ENCODE data around the gene SETD5. TPM values are rescaled to one million over a fixed set of nuclear protein-coding genes. Genes with fewer than 3 reads are reported as not detected.

SETD5 gene, protein sequence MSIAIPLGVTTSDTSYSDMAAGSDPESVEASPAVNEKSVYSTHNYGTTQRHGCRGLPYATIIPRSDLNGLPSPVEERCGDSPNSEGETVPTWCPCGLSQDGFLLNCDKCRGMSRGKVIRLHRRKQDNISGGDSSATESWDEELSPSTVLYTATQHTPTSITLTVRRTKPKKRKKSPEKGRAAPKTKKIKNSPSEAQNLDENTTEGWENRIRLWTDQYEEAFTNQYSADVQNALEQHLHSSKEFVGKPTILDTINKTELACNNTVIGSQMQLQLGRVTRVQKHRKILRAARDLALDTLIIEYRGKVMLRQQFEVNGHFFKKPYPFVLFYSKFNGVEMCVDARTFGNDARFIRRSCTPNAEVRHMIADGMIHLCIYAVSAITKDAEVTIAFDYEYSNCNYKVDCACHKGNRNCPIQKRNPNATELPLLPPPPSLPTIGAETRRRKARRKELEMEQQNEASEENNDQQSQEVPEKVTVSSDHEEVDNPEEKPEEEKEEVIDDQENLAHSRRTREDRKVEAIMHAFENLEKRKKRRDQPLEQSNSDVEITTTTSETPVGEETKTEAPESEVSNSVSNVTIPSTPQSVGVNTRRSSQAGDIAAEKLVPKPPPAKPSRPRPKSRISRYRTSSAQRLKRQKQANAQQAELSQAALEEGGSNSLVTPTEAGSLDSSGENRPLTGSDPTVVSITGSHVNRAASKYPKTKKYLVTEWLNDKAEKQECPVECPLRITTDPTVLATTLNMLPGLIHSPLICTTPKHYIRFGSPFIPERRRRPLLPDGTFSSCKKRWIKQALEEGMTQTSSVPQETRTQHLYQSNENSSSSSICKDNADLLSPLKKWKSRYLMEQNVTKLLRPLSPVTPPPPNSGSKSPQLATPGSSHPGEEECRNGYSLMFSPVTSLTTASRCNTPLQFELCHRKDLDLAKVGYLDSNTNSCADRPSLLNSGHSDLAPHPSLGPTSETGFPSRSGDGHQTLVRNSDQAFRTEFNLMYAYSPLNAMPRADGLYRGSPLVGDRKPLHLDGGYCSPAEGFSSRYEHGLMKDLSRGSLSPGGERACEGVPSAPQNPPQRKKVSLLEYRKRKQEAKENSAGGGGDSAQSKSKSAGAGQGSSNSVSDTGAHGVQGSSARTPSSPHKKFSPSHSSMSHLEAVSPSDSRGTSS (N-terminal part only)
- total RNA-seq (201 and 209 TPM in 2 replicates), polyA plus RNA-seq (64.2 and 78.8 TPM in 2 replicates), polyA minus RNA-seq (53.2 and 98.0 TPM in 2 replicates)
- 53.9 TPM for total RNA-seq (2013)

DNA sequence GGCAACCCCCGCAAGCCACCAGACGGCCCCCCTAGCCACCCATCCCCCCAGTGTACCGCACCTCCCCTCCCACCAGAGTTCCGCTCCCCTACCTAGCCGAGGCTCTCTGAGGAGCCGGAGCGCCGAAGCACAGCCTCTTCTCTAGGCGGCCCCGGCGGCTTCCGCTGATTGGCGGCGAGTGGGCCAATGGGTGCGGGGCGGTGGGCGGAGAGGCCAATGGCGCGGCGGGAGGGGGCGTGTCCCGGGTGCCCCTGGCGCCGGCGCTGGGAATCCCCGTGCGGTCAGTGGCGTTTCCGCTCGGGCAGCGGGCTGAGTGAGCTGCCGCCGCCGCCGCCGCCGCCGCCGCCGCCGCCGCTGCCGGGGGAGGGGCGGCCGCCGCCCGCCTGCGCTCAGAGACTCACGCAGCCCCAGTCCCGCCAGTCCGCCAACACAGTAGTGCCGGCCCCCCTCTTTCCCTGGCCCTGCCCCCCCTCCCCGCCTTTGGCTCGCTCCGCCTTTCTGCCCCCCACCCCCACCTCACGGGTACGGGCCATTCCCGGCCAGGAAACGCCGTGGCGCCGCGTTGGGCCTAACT is at the start of gene SETD5:
Gene SETD5 (plus strand): TSS at position 284 of the 574 bp plus-strand sequence. CDS start 31,324 bp downstream, outside the sequence.
- WGBS (ENCODE audit: insufficient coverage), result under 1% methylated on average over 53 of the region's 63 CpGs
- TF ChIP-seq, protein P1, sequence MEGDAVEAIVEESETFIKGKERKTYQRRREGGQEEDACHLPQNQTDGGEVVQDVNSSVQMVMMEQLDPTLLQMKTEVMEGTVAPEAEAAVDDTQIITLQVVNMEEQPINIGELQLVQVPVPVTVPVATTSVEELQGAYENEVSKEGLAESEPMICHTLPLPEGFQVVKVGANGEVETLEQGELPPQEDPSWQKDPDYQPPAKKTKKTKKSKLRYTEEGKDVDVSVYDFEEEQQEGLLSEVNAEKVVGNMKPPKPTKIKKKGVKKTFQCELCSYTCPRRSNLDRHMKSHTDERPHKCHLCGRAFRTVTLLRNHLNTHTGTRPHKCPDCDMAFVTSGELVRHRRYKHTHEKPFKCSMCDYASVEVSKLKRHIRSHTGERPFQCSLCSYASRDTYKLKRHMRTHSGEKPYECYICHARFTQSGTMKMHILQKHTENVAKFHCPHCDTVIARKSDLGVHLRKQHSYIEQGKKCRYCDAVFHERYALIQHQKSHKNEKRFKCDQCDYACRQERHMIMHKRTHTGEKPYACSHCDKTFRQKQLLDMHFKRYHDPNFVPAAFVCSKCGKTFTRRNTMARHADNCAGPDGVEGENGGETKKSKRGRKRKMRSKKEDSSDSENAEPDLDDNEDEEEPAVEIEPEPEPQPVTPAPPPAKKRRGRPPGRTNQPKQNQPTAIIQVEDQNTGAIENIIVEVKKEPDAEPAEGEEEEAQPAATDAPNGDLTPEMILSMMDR (IDR thresholded peaks at IDR 0.05), result no peak
- TF ChIP-seq EZH2 (IDR thresholded peaks at IDR 0.05; ENCODE audit: borderline replicate concordance, insufficient read depth, low read depth, low read length, poor library complexity, severe bottlenecking), result no peak
- H3K4me3 Mint-ChIP-seq, result peak within 1 kb of the TSS; percentile 94

More for the DNA sequence above, at the start of gene SETD5:
- Histone ChIP-seq H3K9me3 (ENCODE audit: control extremely low read depth in 1 of 3, control insufficient read depth in 2 of 3, insufficient read depth in 1 of 3, low read length in 2 of 3) (no peaks in the 10 kb centered on the region), H3K4me2 (replicated peaks; ENCODE audit: low read depth, low read length, poor library complexity, severe bottlenecking) (peak within 1 kb of the TSS; percentile 92), H4K20me1 (ENCODE audit: control insufficient read depth, insufficient read depth, low read length, poor library complexity, severe bottlenecking) (peaks cover 68% of the 10 kb centered on the region), H2AFZ (ENCODE audit: insufficient read depth, low read depth, low read length, poor library complexity, severe bottlenecking) (peak within 1 kb of the TSS; percentile 67), H3K4me3 (ENCODE audit: control extremely low read depth in 1 of 5, extremely low read depth in 1 of 5, insufficient read depth in 1 of 5, low read depth in 2 of 5, low read length in 4 of 5) (peak within 1 kb of the TSS; percentile 88 to 99 (median 93)), H3K27ac (ENCODE audit: low read length in 2 of 2) (peak within 1 kb of the TSS; percentile 96 to 98), H3K79me2 (ENCODE audit: control insufficient read depth, insufficient read depth, low read length) (peaks cover 85% of the 10 kb centered on the region), H3K36me3 (replicated peaks in 1 of 2; ENCODE audit: control extremely low read depth in 1 of 2, control insufficient read depth in 1 of 2, extremely low read depth in 1 of 2, insufficient read depth in 2 of 2, low read length in 1 of 2) (peaks cover 0 to 15% of the 10 kb centered on the region in 2 experiments), H3K9ac (ENCODE audit: low read length) (peak within 1 kb of the TSS; percentile 83), H3K27me3 (replicated peaks in 1 of 4; ENCODE audit: control extremely low read depth in 1 of 4, control insufficient read depth in 3 of 4, insufficient read depth in 4 of 4, low read length in 3 of 4) (no peaks in the 10 kb centered on the region), H3K4me1 (ENCODE audit: control insufficient read depth in 2 of 2, insufficient read depth in 2 of 2, low read length in 2 of 2) (peaks cover 44 to 56% of the 10 kb centered on the region in 2 donors)
- ChIA-PET POLR2A (interaction anchor here (0.6 to 4.3 kb wide), 15 partner anchors 13 to 948 kb away, joined by 3 to 39 read pairs (median 5); partner anchors contain the start of genes BRPF1, CRELD1, EMC3 and MTMR14), CTCF (interaction anchor here (0.6 to 1.6 kb wide), 2 partner anchors 13 to 19 kb away, joined by 4 to 5 read pairs; no protein-coding TSS in a partner anchor)
- peaks cover 60% of the 10 kb centered on the region for H3K4me1 Mint-ChIP-seq
- ATAC-seq (ENCODE audit: low read depth) (peak; percentile 63), DNase-seq (peak; percentile 98)
- intact Hi-C loops (cut with micrococcal nuclease), result loop anchor here (1.0 to 5.0 kb wide), 6 partner anchors 35 to 851 kb away; partner anchors contain the start of genes ARPC4, MTMR14, RAD18 and RPUSD3
- H3K9me3 Mint-ChIP-seq (ENCODE audit: insufficient read depth), result no peaks in the 10 kb centered on the region
- no peaks in the 10 kb centered on the region for H3K27me3 Mint-ChIP-seq
- H3K27ac Mint-ChIP-seq, result peak within 1 kb of the TSS; percentile 100

Measured in B cell (primary cell).